HG03378 (cell line): Measurements from ENCODE around the gene RNF126.

Experiments used
- ATAC-seq: cut with Tn5 transposase; IDR thresholded peaks from one replicate; pipeline ENCODE4 v1.9.1; 2021; ENCODE audit warnings: mild to moderate bottlenecking, moderate library complexity; ENCODE audit not compliant: unreplicated experiment

RNF126 gene

GRCh38 chr19:664913-665443, 2.0 kb upstream of the RNF126 start:
- ATAC-seq = no peak

GRCh38 chr19:663682-664117, 686 bp upstream of the RNF126 start:
- ATAC-seq = no peak

- ATAC-seq = peak; percentile 7
These were observed 630 bp downstream of the RNF126 start for GRCh38 chr19:662207-662961.

- ATAC-seq = no peak
These were observed 1.4 kb downstream of the RNF126 start for GRCh38 chr19:661427-662196.

GRCh38 chr19:660793-661426, 2.1 kb downstream of the RNF126 start:
- ATAC-seq = no peak

GRCh38 chr19:658916-659839, 3.8 kb downstream of the RNF126 start:
- ATAC-seq = no peak

GRCh38 chr19:658059-658839, 4.8 kb downstream of the RNF126 start:
- ATAC-seq = no peak

- ATAC-seq = no peak
These were observed 5.4 kb downstream of the RNF126 start for GRCh38 chr19:657611-658010.

- ATAC-seq = no peak
These were observed 6.1 kb downstream of the RNF126 start for GRCh38 chr19:656751-657559.

- ATAC-seq = no peak
These were observed 7.3 kb downstream of the RNF126 start for GRCh38 chr19:655691-656090.

GRCh38 chr19:653425-653824, 9.6 kb downstream of the RNF126 start:
- ATAC-seq = no peak

- no peak for ATAC-seq
These were observed 10.3 kb downstream of the RNF126 start for GRCh38 chr19:652467-653389.

- no peak for ATAC-seq
These were observed 11.0 kb downstream of the RNF126 start for GRCh38 chr19:651991-652390.

GRCh38 chr19:651114-651818, 11.7 kb downstream of the RNF126 start:
- no peak for ATAC-seq

GRCh38 chr19:650121-650520, 12.9 kb downstream of the RNF126 start:
- ATAC-seq = no peak

- no peak for ATAC-seq
These were observed 13.9 kb downstream of the RNF126 start for GRCh38 chr19:648904-649801.
